ENCODE measurements around the gene KMT5C. TPM values are rescaled to one million over a fixed set of nuclear protein-coding genes. Genes with fewer than 3 reads are reported as not detected.

The KMT5C gene
- total RNA-seq, 1 donor from 2014 or later = 34.3 TPM

DNA sequence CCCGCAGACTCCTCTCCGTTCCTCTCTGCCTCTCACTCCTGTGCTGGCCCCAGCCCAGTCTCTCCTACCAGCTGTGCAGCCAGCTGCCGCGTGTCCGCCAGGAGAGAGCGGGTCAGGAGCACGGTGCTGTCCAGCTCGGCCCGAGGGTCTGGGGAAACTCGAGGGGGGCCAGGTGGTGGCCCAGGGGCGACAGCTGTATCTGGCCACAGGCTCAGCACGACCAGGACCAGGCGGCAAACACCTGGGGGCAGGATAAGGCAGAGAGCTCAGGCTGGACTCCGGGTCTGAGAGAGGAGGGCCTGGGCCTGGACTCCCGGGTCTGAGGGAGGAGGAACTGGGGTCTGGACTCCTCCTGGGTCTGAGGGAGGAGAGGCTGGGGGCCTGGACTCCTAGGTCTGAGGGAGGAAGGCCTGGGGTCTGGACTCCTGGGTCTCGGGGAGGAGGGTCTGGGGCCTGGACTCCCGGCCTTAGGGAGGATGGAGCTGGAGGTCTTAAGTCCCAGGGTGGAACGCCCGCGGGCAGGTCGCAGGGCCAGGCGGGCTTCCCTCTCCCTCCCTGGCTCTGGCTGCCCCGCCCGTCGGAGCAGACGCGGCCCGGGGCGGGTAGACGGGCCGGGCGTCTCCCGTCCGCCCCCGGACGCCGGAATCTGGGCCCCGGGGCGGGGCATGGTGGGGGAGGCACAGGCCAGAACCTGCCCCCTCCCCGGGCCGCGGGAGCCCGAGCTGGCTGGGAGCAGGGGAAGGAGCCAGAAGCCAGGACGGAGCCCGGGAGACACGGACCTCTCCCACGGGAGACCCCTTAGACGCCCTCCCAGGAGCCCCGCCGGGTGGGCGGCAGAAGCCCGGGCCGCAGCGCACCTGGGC is 29.3 kb downstream of the KMT5C start:
- Mint-ChIP-seq H3K27me3 (ENCODE audit: low read depth) (peaks cover 39% of the 10 kb centered on the region), H3K27ac (no peak overlapping the region), H3K4me3 (ENCODE audit: low read depth) (no peak overlapping the region), H3K9me3 (no peaks in the 10 kb centered on the region), H3K4me1 (ENCODE audit: low read depth) (no peaks in the 10 kb centered on the region), H3K36me3 (ENCODE audit: low read depth) (no peaks in the 10 kb centered on the region)
- intact Hi-C loops (cut with micrococcal nuclease) = no loop called here
- no peak for DNase-seq (ENCODE audit: low spot score)

DNA sequence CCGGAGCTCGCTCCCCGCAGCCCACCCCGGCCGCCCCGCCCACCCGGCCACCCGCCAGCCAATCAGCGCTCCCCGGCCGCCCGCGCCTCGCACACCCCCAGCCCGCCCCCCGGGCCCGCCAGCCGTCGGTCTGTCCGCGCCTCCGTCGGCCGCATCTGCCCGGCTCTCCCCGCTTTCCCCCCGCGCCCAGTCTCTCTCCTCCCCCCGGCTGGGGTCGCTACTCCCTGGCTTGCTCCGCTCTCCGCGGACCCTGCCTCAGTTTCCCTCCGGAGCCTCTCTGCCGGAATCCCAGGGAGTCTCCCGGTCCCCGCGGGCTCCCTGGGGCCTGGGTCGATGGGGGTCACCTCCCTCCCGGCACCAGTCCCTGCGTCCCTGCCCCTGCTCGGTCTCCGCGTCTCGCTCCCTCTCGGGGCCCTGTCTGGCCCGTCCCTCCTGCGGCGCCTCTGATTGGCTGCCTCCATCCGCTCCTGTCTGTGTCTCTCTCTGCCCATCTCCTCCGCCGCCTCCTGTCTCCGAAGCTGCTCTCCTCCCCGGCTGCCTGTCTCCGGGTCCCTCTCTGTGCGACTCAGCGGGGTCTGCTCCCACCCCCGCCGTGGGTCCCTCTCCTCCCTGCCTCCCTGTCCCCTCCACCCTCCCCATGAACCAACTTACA is 30.1 kb downstream of the KMT5C start:
- intact Hi-C loops (cut with micrococcal nuclease) = no loop called here
- peak overlapping the region; percentile 66 for H3K4me3 Mint-ChIP-seq (ENCODE audit: low read depth)
- no peak overlapping the region for H3K27ac Mint-ChIP-seq
- peaks cover 40% of the 10 kb centered on the region for H3K27me3 Mint-ChIP-seq (ENCODE audit: low read depth)
- H3K36me3 Mint-ChIP-seq (ENCODE audit: low read depth) = no peaks in the 10 kb centered on the region
- no peaks in the 10 kb centered on the region for H3K9me3 Mint-ChIP-seq
- H3K4me1 Mint-ChIP-seq (ENCODE audit: low read depth) = no peaks in the 10 kb centered on the region
- no peak for DNase-seq (ENCODE audit: low spot score)

DNA sequence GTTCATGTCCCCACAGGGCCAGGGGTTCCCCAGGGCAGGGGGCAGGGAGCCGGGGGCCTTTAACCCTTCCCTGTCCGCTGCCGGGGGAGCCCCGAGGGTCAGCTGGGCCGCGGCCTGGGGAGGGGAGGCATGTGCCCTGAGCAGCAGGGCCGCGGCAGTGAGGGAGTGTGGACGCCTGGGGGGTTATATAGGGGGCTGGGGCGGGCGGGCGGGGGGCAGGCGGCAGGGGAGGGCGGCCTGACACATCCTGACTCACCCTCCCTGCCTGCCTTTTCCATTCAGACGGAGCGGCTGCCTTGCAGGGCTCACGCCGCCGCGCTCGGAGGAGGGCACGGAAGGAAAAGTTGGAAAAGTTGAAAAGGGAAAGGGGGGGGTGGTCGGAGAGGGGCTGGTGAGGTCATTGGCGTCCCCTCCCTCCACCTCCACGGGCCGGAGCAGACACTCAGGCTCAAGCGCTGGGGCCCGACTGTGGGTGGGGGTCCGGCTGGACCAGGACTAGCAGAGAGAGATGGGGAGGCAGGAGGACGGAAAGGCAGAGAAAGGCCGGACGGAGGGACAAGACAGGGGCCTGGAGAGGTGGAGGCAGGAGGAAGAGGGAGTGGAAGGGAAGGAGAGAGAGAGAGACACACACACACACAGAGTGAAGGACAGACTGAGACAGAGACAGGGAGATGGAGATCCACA is 30.8 kb downstream of the KMT5C start, which contains the start of gene IL11:
Gene IL11, minus strand, starts transcription at position 159 of the 684 bp plus-strand sequence. Its CDS starts 153 bp downstream, at position 6.
- no peaks in the 10 kb centered on the region for H3K9me3 Mint-ChIP-seq
- peak within 1 kb of the TSS; percentile 66 for H3K4me3 Mint-ChIP-seq (ENCODE audit: low read depth)

DNA sequence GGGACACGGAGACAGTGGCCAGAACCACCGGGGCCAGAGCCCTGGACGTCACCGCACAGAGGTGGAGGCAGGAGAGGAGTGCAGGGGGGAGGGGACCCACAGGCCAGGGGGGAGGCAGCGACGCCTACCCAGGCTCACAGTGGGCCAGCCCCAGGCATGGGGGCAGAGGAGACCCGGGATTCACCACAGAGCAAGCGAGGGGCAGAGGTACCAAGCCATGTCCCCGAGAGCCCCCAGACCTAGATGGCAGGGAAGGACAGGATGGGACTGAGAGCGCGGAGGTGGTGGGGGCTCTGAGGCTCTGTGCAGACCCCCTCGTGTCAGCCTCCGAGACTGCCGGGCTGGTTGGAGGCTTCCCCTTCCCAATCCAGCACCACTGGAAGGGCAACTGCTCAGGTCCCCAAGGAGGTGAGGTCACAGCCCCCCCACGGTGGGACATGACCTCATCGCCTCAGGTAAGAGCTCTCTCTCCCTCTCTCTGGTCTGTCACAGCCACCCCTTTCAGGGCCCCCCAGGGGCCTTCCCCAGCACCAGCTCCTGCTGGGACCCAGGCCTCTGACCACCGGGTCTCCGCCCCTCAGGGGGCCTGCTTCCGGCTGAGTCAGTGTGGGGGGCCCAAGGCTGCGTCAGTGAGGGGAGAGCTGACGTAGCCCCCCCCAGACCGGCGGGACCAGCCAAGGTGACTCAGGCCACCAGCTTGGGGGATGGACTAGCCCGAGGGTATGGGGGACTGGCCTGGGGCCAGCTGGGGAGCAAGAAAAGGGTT is 32.8 kb downstream of the KMT5C start:
- H3K9me3 Mint-ChIP-seq = no peaks in the 10 kb centered on the region
- peaks cover 42% of the 10 kb centered on the region for H3K27me3 Mint-ChIP-seq (ENCODE audit: low read depth)
- DNase-seq (ENCODE audit: low spot score) = no peak
- no peak overlapping the region for H3K27ac Mint-ChIP-seq
- H3K36me3 Mint-ChIP-seq (ENCODE audit: low read depth) = no peaks in the 10 kb centered on the region
- no peak overlapping the region for H3K4me3 Mint-ChIP-seq (ENCODE audit: low read depth)
- no peaks in the 10 kb centered on the region for H3K4me1 Mint-ChIP-seq (ENCODE audit: low read depth)
- intact Hi-C loops (cut with micrococcal nuclease) = no loop called here

More for the DNA sequence above, 30.8 kb downstream of the KMT5C start, which contains the start of gene IL11:
- Mint-ChIP-seq H3K27me3 (ENCODE audit: low read depth) (peaks cover 40% of the 10 kb centered on the region), H3K27ac (no peak within 1 kb of the TSS), H3K36me3 (ENCODE audit: low read depth) (no peaks in the 10 kb centered on the region), H3K4me1 (ENCODE audit: low read depth) (no peaks in the 10 kb centered on the region)
- no peak for DNase-seq (ENCODE audit: low spot score)
- intact Hi-C loops (cut with micrococcal nuclease) = no loop called here

DNA sequence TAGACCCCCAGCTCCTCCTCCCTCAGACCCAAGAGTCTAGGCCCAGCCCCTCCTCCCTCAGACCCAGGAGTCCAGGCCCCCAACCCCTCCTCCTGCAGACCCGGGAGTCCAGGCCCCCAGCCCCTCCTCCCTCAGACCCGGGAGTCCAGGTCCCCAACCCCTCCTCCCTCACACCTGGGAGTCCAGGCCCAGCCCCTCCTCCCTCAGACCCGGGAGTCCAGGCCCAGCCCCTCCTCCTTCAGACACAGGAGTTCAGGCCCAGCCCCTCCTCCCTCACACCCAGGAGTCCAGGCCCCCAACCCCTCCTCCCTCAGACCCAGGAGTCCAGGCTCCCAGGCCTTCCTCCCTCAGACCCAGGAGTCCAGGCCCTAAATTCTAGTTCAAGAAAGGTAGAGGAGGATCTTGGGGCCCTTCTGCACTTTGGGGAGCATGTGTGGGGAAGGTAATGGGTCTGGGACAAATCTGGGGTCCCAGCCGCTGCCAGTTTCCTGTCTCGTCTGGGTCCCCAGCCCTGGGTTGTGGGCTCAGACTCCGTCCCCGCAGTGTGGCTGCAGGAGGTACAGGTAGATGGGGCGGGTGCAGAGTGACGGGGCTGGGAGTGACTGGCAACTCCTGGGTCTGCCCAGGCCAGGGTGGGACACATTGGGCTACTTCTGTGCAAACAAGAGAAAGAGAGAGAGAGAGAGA is 33.8 kb downstream of the KMT5C start:
- intact Hi-C loops (cut with micrococcal nuclease) = no loop called here
- no peak overlapping the region for H3K27ac Mint-ChIP-seq
- H3K9me3 Mint-ChIP-seq = no peaks in the 10 kb centered on the region
- no peak overlapping the region for H3K4me3 Mint-ChIP-seq (ENCODE audit: low read depth)
- no peak for DNase-seq (ENCODE audit: low spot score)
- peaks cover 39% of the 10 kb centered on the region for H3K27me3 Mint-ChIP-seq (ENCODE audit: low read depth)
- no peaks in the 10 kb centered on the region for H3K36me3 Mint-ChIP-seq (ENCODE audit: low read depth)
- H3K4me1 Mint-ChIP-seq (ENCODE audit: low read depth) = no peaks in the 10 kb centered on the region

DNA sequence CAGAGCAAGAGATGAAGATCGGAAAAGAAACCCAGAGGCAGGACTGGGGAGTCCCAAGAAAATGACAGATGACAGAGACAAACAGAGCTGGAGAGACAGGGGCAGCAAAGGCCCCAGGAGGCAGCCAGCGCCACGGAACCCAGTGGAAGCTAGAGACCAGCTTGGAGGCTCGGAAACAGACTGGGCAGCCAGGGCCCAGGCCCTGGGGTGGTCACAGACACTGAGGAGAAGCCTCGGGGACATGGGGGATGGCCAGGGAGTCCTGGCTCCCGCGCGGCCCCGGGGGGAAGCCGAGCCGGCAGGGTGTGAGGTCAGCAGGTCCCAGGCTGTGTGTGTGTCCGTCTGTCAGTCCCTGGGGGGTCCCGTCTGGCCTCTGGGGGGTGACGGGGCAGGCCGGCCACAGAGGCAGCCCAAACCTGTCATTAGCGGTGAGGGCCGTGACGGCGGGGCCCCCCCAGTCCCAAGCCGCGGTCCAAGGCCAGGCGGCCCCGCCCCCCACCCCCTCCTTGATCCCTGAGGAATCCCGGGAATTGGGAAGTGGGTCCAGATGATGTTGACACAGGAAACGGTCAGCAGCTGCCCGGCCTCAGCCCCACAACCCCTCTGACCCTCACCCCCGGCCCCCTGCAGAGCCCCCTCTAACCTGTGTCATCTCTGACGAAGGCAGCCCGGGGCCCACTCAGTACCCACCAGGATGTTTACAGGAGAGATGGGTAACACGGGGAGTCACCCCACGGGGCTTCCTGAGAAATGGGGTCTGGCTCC is 34.5 kb downstream of the KMT5C start:
- intact Hi-C loops (cut with micrococcal nuclease) = no loop called here
- no peaks in the 10 kb centered on the region for H3K9me3 Mint-ChIP-seq
- H3K4me3 Mint-ChIP-seq (ENCODE audit: low read depth) = no peak overlapping the region
- H3K4me1 Mint-ChIP-seq (ENCODE audit: low read depth) = no peaks in the 10 kb centered on the region
- no peak for DNase-seq (ENCODE audit: low spot score)
- peaks cover 33% of the 10 kb centered on the region for H3K27me3 Mint-ChIP-seq (ENCODE audit: low read depth)
- no peak overlapping the region for H3K27ac Mint-ChIP-seq
- peaks cover under 1% of the 10 kb centered on the region for H3K36me3 Mint-ChIP-seq (ENCODE audit: low read depth)

DNA sequence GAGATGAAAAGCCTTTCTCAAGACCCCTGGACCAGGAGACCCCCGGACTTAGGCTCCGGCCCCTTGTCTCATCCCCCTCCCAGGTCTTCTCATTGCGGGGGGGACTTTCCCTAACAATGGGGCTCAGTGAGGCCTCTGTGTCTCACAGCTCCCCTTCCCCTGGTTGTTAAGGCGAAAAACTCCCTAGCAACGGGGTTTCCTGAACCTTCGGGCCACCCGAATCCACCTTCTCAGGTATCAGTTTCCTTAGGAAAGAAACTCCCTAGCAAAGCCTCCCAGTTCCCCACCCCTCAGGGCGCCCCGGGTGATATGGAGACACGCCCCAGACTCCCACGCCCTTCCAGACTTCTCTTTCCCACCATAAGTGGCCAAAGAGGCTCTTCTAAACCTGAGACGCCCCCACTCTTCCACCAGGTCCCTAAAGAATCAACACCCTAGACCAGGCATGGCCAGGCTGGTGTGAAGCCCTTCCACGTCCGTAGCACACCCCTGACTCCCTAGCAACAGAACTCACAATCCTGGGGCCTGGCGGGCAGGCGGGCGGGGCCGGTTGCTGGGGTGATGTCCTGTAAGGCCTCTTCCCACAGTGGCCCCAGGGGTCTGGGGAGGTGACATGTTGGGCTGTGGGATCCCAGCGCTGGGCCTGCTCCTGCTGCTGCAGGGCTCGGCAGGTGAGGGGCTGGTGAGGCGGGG is 36.7 kb downstream of the KMT5C start, which contains the start of gene TMEM190:
Gene TMEM190, plus strand, starts transcription at position 586 of the 693 bp plus-strand sequence. Its CDS starts 28 bp downstream, at position 614.
- H3K4me1 Mint-ChIP-seq (ENCODE audit: low read depth) = peaks cover under 1% of the 10 kb centered on the region
- peaks cover 20% of the 10 kb centered on the region for H3K27me3 Mint-ChIP-seq (ENCODE audit: low read depth)
- no peak within 1 kb of the TSS for H3K4me3 Mint-ChIP-seq (ENCODE audit: low read depth)
- no peak for DNase-seq (ENCODE audit: low spot score)
- H3K36me3 Mint-ChIP-seq (ENCODE audit: low read depth) = peaks cover 8% of the 10 kb centered on the region
- intact Hi-C loops (cut with micrococcal nuclease) = no loop called here
- no peak within 1 kb of the TSS for H3K27ac Mint-ChIP-seq
- no peaks in the 10 kb centered on the region for H3K9me3 Mint-ChIP-seq

DNA sequence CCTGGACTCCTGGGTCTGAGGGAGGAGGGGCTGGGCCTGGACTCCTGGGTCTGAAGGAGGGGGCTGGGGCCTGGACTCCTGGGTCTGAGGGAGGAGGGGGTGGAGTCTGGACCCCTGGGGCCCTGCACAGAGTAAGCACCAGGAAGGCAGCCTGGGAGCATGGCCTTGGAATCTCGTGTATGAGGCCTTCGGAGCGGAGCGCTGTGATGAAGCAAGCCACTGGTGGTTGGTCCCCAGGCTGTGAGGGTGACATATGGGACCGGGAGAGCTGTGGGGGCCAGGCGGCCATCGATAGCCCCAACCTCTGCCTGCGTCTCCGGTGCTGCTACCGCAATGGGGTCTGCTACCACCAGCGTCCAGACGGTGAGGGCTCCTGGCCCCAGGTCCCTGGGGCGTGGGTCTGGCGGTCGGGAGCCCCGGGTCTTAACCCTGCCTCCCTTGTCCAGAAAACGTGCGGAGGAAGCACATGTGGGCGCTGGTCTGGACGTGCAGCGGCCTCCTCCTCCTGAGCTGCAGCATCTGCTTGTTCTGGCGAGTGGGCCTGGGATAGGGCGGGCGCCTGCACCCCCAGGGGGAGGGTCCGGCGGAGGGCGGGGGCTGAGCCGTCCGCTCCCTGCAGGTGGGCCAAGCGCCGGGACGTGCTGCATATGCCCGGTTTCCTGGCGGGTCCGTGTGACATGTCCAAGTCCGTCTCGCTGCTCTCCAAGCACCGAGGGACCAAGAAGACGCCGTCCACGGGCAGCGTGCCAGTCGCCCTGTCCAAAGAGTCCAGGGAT is 37.9 kb downstream of the KMT5C start:
- H3K4me1 Mint-ChIP-seq (ENCODE audit: low read depth) = peaks cover 11% of the 10 kb centered on the region
- no peaks in the 10 kb centered on the region for H3K9me3 Mint-ChIP-seq
- intact Hi-C loops (cut with micrococcal nuclease) = no loop called here
- no peak overlapping the region for H3K4me3 Mint-ChIP-seq (ENCODE audit: low read depth)
- peaks cover 11% of the 10 kb centered on the region for H3K27me3 Mint-ChIP-seq (ENCODE audit: low read depth)
- peaks cover 20% of the 10 kb centered on the region for H3K36me3 Mint-ChIP-seq (ENCODE audit: low read depth)
- H3K27ac Mint-ChIP-seq = no peak overlapping the region
- no peak for DNase-seq (ENCODE audit: low spot score)

DNA sequence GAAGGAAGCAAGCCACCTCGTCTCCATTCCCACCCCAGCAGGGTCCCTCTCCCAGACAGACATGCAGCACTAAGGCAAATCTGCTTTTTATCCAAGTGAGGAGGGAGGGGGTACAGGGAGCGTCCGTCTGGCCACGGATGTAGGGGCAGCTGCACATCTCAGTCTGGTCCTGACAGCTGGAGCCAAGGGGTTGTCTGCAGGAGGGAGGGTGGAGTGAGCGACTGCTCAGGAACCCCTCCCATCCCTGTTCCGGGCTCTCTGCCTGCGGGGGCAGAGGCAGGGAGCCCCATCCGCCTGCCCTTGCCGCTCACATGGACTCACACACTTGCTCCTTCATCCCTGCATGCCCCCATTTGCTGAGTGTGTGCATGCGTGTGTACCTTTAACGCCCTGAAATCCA is 39.5 kb downstream of the KMT5C start:
- intact Hi-C loops (cut with micrococcal nuclease) = no loop called here
- Mint-ChIP-seq H3K27ac (no peak overlapping the region), H3K4me1 (ENCODE audit: low read depth) (peaks cover 14% of the 10 kb centered on the region), H3K36me3 (ENCODE audit: low read depth) (peaks cover 27% of the 10 kb centered on the region), H3K9me3 (no peaks in the 10 kb centered on the region), H3K4me3 (ENCODE audit: low read depth) (no peak overlapping the region), H3K27me3 (ENCODE audit: low read depth) (peaks cover 6% of the 10 kb centered on the region)
- no peak for DNase-seq (ENCODE audit: low spot score)

DNA sequence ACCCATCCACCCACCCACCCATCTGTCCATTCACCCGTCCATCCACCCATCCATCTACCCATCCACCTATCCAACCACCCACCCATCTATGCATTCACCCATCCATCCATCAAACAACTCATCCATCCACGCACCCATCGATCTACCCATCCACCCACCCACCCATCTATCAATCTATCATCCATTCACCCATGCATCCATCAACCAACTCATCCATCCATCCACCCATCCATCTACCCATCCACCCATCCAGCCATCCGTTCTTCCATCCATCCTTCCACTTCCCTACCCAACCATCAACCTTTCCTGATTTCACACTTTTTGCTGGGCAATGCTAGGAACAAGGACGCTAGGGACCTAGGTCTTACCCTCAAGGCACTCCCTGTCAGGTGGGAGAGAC is 42.3 kb downstream of the KMT5C start:
- Mint-ChIP-seq H3K4me3 (ENCODE audit: low read depth) (peak overlapping the region; percentile 86), H3K36me3 (ENCODE audit: low read depth) (peaks cover 41% of the 10 kb centered on the region), H3K4me1 (ENCODE audit: low read depth) (peaks cover 28% of the 10 kb centered on the region), H3K27me3 (ENCODE audit: low read depth) (no peaks in the 10 kb centered on the region), H3K27ac (peak overlapping the region; percentile 58), H3K9me3 (no peaks in the 10 kb centered on the region)
- no peak for DNase-seq (ENCODE audit: low spot score)
- intact Hi-C loops (cut with micrococcal nuclease) = loop anchor here (10.0 kb wide), 1 partner anchor 223 kb away; the partner anchor contains the start of genes ZNF524 and ZNF865

Data from activated T-helper 2 cell treated with anti-CD3 and anti-CD28 coated beads, Interferon-gamma antibody, Interleukin-2, Interleukin-4, amounts not matched to agents 10 μg/mL and 5 μg/mL and 100 μg/mL, durations not matched to agents 14 hours and 24 hours and 36 hours (primary cell).